Lower lobe of right lung (tissue), 2 donors: ENCODE results near the gene PRKCZ. TPM values are rescaled to one million over a fixed set of nuclear protein-coding genes. Genes with fewer than 3 reads are reported as not detected.

Experiments
- ATAC-seq, 2 donors: fragments of 200-7000 bp; cut with Tn5 transposase; one replicate each; pipeline ENCODE4 v1.9.1; 2020 to 2022; ENCODE audit warnings: mild to moderate bottlenecking in 2 of 2, moderate library complexity in 2 of 2
- DNase-seq: peaks from one replicate; pipeline ENCODE4 v3.0.0-alpha.2; 2020
- H3K27ac ChIP-seq: fragments of 200-600 bp; one replicate; pipeline ENCODE4 v1.8.0; 2022
- H3K27me3 ChIP-seq: fragments of 200-600 bp; one replicate; pipeline ENCODE4 v1.8.0; 2022; ENCODE audit warnings: low read depth
- H3K36me3 ChIP-seq: fragments of 200-600 bp; one replicate; pipeline ENCODE4 v1.8.0; 2022; ENCODE audit warnings: mild to moderate bottlenecking
- H3K4me1 ChIP-seq: fragments of 200-600 bp; one replicate; pipeline ENCODE4 v1.8.0; 2022
- H3K4me3 ChIP-seq: fragments of 200-600 bp; one replicate; pipeline ENCODE4 v1.8.0; 2022; ENCODE audit warnings: mild to moderate bottlenecking
- H3K9me3 ChIP-seq: fragments of 200-600 bp; one replicate; pipeline ENCODE4 v1.8.0; 2022
- CTCF ChIP-seq: fragments of 200-600 bp; IDR thresholded peaks from one replicate; pipeline ENCODE4 v1.8.0; 2022; ENCODE audit warnings: antibody characterized with exemption, mild to moderate bottlenecking
- intact Hi-C: fragments of 100-400 bp; cut with DNase I; formaldehyde crosslinking; loops from one replicate; pipeline ENCODE4 v1.11.0; 2022
- total RNA-seq: library from RNA; stranded (reverse); fragmentation: NEBNext Ultra II Directional; extraction: Animal tissue kit (Norgen Biotek cat#: 25700); gene quantifications from one replicate; pipeline ENCODE4 v1.2.1, GENCODE V29; 2021
- donor health status: DM: no; HTN: yes; CAD: no; lungs with severe emphysema.

Gene PRKCZ
- total RNA-seq, 1 donor from 2014 or later = 97.6 TPM

DNA sequence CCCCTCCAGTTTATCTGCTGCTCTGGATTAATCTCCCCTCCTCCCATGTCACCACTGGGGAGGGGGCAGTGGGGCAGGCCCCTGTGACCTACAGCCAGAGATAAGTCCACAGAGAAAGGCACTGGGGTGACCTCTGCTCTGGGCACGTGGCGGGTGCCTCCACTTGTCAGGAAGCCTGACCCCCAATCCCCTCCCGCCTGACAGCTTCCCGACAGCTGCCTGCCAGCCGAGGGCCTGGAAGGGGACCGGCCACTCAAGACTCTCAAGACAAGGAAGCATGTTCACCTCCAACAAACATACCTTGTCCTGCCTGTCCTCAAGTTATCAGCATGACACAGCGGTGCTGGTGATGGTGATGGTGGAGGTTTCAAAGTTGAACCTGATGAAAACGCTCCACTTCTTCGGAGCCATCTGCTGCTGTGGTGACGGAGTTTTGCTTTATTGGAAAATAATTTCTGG lies 147.5 kb downstream of the PRKCZ start:
- Histone ChIP-seq H3K4me1 (peaks cover 49% of the 10 kb centered on the region), H3K27ac (peak overlapping the region; percentile 88), H3K9me3 (no peaks in the 10 kb centered on the region), H3K27me3 (no peaks in the 10 kb centered on the region), H3K36me3 (no peaks in the 10 kb centered on the region), H3K4me3 (no peak overlapping the region)
- TF ChIP-seq CTCF = no peak
- DNase-seq (no peak), ATAC-seq (no peak)
- intact Hi-C loops = loop anchor here (5.0 kb wide), 1 partner anchor 185 kb away; no protein-coding TSS in a partner anchor

DNA sequence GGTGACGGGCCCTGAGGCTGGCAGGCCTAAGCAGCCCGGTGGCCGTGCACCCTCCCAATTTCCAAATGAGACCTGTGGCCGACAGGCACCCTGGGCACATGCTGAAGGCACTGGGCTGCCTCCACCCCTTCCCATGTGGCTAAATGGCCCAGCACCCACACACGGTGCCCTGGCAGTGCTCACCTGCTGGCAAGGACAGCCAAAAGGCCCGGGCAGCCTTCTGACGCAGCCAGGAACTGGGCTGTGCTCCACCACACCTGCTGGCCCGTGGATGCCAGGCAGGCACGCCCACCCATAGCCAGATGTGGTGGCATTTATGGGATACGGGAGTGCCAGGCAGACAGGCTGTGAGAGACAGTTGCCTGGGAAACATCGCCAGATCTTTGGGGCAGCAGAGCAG lies 148.4 kb downstream of the PRKCZ start:
- Histone ChIP-seq H3K27me3 (no peaks in the 10 kb centered on the region), H3K4me1 (peaks cover 48% of the 10 kb centered on the region), H3K27ac (peak overlapping the region; percentile 88), H3K36me3 (no peaks in the 10 kb centered on the region), H3K9me3 (no peaks in the 10 kb centered on the region), H3K4me3 (peak overlapping the region; percentile 59)
- ATAC-seq (no peak), DNase-seq (no peak)
- TF ChIP-seq CTCF = no peak
- intact Hi-C loops = loop anchor here (5.0 kb wide), 1 partner anchor 184 kb away; no protein-coding TSS in a partner anchor

DNA sequence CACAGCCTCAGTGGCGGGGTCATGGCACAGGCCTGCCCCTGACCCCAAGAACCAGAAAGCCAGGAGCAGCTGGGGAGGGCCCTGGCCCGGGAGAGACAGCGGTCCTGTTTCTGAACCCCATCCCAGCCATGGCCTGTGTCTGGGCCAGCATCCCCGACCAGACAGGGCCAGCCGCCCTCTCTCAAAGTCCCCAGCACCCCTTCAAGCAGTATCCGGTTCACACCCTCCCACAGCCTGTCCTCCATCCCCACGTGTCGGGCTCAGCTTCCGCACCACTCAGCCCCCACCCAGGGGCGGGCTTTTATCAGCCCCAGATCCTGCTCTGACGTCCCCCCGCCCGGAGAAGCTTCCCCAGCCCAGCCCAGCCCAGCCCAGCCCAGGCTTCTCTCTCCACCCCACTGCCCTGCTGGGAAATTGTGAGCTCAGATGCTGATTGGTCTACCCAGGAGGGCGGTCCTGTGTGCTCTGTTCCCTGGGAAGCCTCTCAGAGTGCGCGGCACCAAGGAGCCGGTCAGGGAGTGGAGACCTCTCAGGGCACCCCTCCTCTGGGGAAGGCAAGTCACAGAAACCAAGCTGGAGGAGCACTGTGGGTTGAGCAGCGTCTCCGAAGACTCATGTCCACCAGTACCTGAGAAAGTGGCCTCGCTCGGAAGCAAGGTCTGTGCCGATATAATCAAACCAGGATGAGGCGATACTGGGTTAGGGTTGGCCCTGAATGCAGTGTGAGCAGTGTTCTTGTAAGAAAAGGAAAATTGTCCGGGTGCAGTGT lies 149.0 kb downstream of the PRKCZ start:
- peak; percentile 84 to 87 for ATAC-seq
- TF ChIP-seq CTCF = no peak
- H3K27me3 ChIP-seq = no peaks in the 10 kb centered on the region
- peak overlapping the region; percentile 88 for H3K27ac ChIP-seq
- DNase-seq = peak; percentile 92
- intact Hi-C loops = loop anchor here (5.0 kb wide), 1 partner anchor 183 kb away; no protein-coding TSS in a partner anchor
- H3K4me1 ChIP-seq = peaks cover 50% of the 10 kb centered on the region
- H3K4me3 ChIP-seq = peak overlapping the region; percentile 59
- H3K9me3 ChIP-seq = no peaks in the 10 kb centered on the region
- H3K36me3 ChIP-seq = no peaks in the 10 kb centered on the region

- Histone ChIP-seq H3K27me3 (no peaks in the 10 kb centered on the region), H3K36me3 (no peaks in the 10 kb centered on the region), H3K4me3 (no peak overlapping the region), H3K4me1 (peaks cover 52% of the 10 kb centered on the region), H3K9me3 (no peaks in the 10 kb centered on the region), H3K27ac (peak overlapping the region; percentile 88)
- DNase-seq (no peak), ATAC-seq (no peak)
- intact Hi-C loops = no loop called here
- no peak for TF ChIP-seq CTCF
Measured at GRCh38 chr1:2200308-2200943, 150.2 kb downstream of the PRKCZ start.

DNA sequence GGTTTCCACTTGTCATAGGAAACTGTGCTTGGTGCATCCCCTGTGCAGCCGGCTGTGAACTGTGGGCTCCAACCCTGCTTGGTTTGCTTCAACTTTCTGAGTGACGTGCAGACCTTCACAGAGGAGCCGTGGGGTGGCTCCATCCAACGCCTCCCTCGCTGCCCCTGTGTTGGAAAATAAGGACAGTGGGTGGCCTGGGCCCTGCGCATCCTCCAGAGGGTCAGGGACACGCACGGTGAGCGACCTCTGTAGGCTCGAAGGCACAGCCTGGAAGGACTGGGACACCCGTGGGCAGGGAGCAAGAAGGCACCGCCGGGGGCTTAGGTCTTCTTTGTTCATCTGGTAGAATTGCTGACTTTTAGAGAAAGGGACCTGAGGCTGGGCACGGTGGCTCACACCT lies 150.9 kb downstream of the PRKCZ start:
- intact Hi-C loops = no loop called here
- H3K4me3 ChIP-seq = no peak overlapping the region
- no peak overlapping the region for H3K27ac ChIP-seq
- H3K4me1 ChIP-seq = peaks cover 52% of the 10 kb centered on the region
- no peaks in the 10 kb centered on the region for H3K27me3 ChIP-seq
- no peak for TF ChIP-seq CTCF
- DNase-seq (no peak), ATAC-seq (no peak)
- H3K9me3 ChIP-seq = no peaks in the 10 kb centered on the region
- H3K36me3 ChIP-seq = no peaks in the 10 kb centered on the region
